Measurements from ENCODE around the gene CRB1.

The CRB1 gene

DNA sequence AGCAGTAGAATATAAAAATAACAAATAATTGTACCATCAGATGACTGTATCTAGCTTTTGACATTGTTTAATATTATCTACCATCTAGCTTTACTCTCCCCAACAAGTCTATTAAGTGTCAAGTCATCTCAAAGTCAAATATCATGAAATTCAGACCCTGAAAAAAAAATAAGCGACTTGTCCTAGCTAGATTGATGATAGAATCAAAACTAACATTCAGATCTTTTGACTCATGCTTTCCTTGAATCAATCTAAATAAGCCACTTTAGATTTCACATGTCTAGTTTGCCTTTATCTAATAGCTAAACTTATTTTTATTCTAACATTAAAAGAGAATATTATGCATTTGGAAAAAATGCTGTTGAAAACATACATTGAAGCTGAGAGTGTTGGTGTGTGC, 35.4 kb downstream of the CRB1 start:
- no peak for DNase-seq (ENCODE audit: low read depth in 2 of 2)

DNA sequence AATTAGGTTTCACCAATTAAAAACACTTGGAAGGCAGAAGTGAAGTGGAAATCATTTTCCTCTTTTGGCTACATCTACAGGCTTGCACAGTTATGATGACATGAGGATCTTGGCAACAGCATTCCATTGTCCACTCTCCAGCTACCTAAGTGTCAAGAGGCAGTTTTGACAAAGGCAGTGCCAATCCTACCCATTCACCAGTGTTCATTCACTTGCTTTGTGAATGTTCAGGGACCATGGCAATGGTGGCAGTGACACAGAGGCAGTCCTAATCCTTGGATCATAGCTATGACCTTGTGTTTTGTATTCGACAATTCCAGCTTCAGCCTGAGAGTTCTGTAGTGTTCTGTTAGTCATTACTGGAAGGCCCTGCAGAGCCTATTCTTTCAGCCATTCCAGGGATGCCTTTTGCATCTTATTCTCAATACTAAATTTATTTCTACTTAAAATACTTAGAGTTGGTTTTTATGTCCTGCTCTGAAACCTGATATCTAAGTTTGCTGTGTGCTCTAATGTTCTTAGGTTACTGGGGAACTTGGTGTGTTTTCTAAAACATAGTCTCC, 36.7 kb downstream of the CRB1 start:
- no peak for DNase-seq (ENCODE audit: low read depth in 2 of 2)

DNA sequence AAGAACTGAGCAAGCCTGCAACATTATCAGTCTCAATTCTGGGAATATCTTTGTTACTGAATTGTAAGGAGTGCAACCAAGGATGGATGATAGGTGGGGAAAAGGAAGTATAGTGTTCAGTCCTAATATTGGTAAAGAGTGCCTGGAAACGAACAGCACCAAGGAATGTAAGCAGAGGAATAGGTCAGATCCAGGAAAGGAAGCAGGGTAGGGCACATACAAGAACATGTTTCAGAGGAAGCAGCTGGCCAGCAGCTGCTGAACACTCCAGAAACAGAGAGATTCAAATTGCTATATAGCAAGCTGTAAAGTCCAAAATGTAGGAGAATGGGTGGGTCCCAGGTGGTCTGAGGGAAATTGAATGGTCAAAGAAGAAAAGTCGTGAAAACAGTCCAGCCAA, 37.9 kb downstream of the CRB1 start:
- no peak for DNase-seq (ENCODE audit: low read depth in 2 of 2)

DNA sequence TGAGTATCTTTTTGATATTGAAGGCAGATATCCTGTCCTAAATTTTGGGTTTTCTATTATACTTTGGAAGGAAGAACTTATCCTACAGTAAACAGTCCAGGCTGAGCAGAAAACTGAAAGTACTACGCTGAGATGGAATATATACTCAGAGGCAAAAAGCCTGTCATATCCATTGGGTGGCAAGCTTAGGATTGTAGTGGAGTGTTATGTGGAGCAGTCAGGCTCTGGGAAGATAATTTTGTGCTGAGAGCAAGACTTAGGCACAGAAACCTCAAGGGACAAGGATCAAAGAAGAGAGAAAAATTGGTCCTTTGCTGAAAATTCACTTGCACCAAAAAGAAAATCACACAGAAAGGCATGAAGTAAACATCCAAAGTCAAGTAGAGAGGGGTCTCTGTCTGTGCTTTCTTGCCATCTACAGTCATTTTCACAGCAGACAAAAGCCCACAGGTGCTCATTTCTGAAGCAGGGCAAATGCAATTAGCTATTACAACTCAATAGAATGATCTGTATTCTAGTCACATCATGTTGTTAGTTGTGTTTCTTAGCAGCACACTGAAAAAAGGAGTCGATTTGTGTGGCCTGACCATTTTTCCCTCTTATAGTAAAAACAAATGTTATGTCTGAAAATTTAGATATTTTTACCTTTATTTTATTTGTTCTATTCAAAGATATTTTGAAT, 38.5 kb downstream of the CRB1 start:
- no peak for DNase-seq (ENCODE audit: low read depth in 2 of 2)

DNA sequence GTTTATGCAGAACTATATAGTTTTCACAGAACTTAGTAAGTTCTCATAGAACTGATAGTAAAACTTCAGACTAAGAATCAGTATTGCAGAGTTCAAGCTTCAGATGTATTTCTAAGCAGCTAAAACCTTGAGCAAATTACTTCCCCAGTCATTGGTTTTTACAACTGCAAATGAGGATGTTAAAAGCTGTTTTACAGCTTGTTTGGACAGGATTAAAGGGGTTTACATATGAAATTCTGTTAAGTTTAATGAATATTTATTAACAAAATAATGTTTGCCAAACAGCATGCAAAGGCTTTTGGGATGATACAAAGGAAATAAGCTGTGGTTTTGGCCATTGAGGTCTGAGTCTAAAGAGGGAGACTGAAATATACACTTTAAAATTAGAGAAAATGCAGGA, 39.1 kb downstream of the CRB1 start:
- no peak for DNase-seq (ENCODE audit: low read depth in 2 of 2)

DNA sequence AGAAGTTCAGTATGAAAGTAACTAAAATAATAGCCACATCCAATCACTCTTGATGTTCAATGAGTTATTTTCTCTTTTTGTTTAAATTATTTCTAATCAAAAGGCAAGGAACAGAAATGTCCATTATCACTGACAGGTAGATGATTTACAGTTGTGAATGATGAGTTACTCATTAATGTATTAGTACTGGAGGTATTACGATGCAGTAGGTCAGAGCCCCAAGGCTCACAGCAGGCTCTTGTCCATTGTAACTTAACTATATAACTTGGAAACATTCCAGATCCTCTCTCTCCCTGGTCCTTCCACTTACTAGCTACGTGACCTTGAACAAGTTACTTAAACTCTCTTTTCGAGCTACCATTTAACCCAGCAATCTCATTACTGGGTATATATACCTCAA, 39.5 kb downstream of the CRB1 start:
- DNase-seq (ENCODE audit: low read depth in 2 of 2): no peak

DNA sequence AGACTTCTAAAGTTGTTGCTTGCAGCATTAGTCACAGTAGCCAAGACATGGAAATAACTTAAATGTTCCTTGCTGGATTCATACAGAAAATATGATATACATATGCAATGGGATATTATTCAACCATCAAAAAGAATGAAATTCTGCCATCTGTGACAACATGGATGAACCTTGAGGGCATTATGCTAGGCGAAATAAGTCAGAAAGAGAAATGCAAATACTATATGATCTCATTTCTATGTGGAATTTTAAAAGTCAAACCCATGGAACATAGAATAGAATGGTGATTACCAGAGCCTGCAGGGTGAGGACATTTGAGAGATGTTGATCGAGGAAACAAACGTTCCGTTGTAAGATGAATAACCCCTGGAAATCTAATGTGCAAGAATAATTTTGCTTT, 43.0 kb downstream of the CRB1 start:
- DNase-seq (ENCODE audit: low read depth in 2 of 2): no peak

DNA sequence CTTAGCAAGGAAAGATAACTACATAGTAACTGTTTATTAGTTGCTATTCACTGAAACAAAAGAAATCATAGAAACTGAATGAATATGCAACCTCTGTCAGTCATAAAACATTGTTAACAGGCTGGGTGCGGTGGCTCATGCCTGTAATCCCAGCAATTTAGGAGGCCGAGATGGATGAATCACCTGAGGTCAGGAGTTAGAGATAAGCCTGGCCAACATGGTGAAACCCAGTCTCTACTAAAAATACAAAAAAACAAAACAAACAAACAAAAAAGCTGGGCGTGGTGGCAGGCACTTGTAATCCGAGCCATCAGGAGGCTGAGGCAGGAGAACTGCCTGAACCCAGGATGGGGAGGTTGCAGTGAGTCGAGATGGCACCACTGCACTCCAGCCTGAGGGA, 44.1 kb downstream of the CRB1 start:
- no peak for DNase-seq (ENCODE audit: low read depth in 2 of 2)

DNA sequence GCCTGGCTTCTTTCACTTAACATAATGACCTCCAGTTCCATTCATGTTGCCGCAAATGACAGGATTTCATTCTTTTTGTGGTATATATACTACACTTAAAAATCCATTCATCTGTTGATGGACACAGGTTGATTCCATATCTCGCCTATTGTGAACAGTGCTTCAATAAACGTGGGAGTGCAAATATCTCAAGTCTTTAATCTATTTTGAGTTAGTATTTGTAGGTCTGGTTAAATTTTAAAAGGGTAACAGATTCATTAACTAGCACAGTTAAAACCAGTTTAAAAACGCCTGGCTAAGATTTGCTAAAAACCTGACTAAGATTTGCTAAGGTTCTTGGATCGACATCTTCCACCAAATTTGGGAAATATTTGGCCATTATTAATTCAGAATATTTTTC, 45.7 kb downstream of the CRB1 start:
- no peak for DNase-seq (ENCODE audit: low read depth in 2 of 2)

DNA sequence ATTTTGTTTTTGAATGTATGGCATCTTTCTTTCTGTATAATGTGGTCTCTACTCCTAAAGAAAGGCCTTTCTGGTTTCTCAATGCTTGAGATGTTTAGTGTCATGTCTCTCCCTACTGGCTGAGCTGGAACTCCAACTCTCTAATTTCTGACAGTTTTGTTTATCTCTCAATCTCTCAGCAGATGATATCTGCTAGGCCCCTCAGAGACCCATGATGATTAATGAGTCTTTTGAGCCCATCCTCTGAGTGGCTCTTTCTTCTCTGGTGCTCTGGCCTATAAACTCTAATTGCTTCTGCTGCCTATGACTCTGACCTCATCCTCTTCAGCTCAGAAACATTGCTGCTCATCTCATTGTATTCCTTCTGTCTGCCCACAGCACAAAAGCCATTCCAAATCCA, 46.6 kb downstream of the CRB1 start:
- DNase-seq (ENCODE audit: low read depth in 2 of 2): no peak

DNA sequence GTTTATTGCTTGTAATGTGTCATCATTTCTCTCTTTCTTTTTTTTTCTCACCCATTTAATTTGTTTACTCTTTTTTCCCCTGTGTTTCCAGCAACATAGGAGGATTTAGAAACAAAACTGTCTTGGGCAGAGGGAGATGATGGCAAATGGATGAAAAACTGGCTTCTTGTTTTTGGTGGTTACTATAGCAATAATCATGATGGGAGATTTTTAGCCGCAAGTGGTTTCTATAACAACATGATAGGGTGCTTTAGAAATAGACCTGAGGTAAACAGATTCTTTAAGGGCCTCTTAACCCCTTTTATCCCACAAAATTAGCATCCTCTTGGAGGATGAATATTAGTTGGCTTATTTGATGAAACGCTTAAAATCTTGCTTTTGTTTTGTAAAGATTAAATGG, 51.6 kb downstream of the CRB1 start:
- no peak for DNase-seq (ENCODE audit: low read depth in 2 of 2)

DNA sequence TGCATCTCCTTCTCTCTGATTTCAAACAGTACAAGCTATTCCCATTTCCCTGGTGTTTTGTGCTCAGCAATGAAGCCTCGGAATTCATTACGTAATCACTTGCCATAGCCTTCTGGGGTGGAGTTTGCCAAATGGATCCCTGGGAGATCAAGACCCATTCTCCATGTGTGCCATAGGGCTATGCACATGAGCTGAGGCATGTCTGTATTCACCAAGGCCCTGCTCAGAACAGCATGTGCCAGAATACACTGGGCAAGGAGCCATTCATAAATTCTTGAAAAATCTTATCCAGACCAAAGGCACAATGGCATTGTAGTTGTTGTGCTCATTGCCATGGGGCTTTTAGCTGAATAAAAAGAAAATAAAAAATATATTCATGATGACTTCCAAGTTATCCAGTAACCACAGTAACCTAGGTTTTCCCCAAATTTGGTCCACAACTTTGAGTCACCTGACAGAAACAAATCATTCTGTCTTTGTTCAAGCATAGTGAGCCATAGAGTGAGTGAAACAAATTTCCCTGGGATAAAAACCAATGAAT, 53.0 kb downstream of the CRB1 start:
- no peak for DNase-seq (ENCODE audit: low read depth in 2 of 2)

DNA sequence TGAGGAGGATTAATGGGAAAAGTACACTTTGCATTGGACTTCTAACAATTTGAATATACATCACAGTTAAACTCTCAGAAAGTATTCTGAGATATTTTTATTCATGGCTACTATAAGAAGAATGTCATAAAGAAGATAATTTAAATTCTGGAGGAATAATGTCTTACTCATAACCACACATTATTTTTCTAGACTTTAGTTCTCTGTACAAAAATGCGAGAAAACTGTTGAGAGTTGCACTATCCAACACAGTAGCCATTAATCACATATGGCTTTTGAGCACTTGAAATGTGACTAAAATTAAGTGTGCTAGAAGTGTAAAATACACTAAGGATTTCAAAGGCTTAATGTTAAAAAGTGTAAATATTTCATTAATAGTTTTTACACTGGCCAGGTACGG, 53.8 kb downstream of the CRB1 start:
- no peak for DNase-seq (ENCODE audit: low read depth in 2 of 2)

DNA sequence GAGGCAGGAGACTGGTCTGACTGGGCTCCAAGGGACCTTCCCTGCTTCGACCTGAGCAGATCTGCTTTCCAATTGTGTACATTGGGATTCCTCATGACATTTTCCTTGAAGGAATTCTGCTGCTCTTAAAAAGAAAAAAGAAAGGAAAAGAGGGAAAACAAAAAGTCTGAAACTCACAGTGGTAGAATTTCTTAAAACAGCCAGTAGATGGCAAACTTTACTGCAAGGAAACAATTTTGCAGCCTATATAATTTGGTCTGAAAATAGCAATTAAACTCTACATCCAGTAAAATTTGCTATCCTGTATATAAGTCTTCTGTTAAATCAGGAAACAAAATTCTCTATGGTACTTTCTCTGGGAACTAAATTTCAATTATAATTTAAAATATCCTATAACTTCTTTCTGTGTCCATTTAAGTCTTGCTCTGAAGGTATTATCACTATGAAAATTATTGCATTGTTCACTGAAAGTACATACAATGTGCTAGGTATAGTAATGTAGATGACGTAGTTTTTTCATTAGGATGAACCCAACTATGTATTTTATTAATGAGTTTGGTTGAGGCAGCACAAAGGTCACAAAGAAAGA, 59.8 kb downstream of the CRB1 start:
- no peak for DNase-seq (ENCODE audit: low read depth in 2 of 2)

DNA sequence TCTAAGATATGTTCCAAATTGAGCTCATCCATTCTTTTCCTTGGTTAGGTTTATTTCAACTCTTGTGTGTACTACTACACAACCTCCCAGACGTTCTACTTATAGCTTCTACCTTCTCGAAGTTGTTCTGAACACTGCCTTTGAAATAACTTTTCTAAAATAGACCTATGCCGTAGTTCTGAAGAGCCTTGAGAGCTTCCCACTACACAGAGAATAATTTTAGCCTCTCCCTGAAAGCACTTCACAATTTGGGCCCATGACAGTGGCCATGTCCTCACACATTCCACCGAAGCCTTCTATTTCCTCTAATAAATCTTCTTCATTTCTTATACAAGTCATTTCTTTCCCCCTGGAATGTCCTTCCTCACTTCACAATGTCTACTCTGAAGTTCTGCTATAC, 62.2 kb downstream of the CRB1 start:
- no peak for DNase-seq (ENCODE audit: low read depth in 2 of 2)

DNA sequence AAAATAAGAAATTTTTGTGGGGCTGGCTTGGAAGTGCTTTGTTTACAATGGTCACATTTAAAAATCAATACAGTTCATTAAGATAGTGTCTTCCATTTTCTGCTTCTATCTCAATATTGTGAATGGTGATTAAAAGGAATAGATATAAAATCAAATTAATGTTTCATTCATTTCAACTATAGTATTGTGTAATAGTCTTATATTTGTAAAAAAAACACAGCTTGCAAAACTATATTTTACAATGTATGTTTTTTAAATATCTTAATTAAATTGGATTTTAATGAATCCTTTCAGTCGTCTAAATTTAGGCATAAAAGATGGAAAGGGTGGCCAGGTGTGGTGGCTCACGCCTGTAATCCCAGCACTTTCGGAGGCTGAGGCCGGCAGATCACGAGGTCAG, 63.5 kb downstream of the CRB1 start:
- DNase-seq (ENCODE audit: low read depth in 2 of 2): no peak

DNA sequence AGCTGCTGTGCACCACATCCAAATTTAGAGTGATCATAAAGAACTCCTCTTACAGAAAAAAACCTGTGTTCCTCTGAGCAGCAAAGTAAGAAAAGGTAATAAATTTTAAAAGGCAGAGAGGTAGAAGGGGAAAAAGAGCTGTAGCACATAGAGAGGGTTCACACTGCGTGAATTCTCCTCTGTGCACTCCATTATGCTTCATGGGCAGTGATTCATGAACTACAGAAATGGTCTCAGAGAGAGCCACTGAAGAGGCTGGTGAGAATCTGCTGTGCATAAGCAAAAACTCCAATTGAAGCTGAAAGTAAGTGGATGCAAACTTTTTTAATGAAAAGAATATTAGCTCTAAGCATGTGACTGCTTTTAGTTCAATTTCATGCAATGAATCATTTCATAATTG, 65.0 kb downstream of the CRB1 start:
- DNase-seq (ENCODE audit: low read depth in 2 of 2): no peak

DNA sequence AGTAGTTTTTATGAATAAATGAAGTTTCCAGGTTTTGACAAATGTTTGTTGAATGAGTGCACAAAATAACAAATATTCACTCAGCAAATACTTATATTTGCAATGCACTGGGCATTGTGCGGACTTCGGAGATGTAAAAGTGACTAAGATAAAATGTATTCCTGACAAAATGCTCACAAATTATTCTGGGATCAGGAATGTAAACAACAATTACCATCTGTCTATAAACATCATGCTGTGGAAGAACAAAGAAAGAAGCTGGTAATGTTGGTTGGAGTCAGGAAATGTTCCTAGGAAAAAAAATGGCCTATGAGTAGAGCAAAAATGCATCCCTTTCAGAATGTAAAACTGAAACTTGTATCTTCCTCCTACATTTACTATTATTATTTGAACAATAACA, 68.5 kb downstream of the CRB1 start:
- DNase-seq (ENCODE audit: low read depth in 2 of 2): no peak

DNA sequence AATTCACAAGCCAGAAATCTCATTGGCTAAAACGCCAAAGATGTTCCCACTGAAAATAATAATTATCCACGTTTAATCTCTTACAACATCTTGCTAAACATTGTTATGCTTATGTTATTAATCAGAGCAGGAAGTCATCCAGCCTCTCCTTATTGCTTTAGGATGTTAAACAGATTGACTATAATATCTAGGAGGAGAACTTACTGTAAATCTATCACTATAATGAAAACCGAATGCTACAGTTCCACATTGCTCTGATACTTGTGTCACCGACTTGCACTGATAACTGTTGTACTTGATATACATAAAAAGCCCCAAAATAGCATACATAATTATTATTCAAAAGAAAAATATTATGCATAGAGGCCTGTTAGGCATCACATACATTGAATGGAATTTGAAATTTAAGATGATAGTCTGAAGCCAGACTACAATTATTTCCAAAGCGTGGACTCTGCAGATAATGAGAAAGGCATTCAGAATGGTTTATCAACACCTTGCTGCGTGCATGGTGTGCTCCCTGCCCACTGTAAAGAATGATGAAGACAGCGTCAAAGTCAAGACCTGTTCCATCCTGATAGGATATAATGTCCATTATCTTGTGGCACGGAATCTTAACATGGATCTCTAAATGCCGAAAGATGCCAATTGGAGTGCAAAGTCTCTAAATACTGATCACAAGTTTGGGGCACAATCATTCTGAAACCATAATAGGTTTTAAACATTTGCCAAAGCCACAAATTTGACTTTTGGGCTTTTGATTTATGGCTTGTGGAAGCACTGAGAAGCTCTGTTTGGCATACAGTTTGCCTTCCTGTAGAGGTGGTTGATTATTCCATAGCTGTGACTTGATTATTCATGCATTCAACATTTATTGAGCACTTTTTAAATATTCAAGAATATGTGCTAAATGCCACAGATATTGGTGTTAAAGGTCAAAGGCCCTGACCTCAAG, 71.3 kb downstream of the CRB1 start:
- no peak for DNase-seq (ENCODE audit: low read depth in 2 of 2)

DNA sequence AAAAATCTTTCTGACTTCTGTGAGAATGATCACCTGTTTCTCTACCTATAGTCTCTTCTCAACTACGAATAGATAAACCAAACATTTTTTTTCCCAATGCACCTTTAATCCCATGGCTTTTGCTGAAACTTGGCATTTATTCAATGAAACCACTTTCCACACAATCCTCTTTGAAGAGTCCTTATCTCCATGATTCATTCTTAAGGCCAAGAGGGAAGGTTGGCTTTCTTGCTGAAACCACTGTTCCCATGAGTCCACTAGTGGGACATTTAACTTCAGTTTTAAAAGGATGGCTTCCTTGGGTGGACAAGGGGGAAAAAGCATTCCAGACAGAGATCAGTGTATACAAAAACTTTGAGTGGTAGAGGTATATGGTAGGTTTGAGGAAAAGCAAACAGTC, 73.6 kb downstream of the CRB1 start:
- no peak for DNase-seq (ENCODE audit: low read depth in 2 of 2)

DNA sequence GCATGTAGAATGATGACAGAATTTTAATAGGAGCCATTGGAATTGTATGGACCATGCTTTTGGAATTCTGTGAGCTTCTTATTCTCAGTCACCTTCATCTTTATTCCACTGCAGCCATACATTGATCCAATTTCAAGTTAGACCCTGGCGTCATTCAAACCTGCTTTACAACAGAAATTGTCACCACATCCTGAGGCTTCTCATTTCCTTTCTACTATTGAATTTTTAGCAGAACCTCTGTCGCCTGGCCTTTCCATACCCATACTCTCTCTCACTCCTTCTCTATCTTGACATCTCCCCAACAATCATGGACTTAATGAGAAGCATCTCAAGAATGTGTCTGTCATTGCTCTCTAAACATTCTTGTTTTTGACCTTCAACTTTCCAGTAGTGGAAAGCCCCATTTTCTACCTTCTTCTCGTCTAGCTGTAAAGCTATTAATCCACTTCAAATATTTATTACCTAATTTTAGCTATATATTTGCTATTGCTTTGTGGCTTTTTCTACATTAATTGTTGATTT, 74.1 kb downstream of the CRB1 start:
- DNase-seq (ENCODE audit: low read depth in 2 of 2): no peak

DNA sequence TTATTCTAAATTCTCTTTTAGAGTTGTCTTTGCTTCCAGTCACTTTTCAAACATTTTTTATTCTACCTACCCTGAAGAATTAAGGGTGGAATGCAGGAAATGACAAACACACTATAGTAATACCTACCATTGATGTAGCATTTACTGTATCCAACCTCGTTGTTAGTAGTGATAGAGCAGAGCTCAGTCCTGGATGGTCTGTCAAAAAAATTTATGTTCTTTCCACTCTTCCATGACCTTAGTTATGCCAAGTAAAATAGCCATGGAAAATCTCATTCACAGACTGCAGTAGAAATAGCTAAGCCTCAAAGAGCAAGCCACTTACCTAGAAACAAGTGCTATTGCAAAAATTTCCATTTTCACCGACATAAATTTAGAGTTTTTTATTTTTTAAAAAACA, 74.6 kb downstream of the CRB1 start:
- no peak for DNase-seq (ENCODE audit: low read depth in 2 of 2)
